HTERT RPE-1 (cell line): ENCODE measurements around the gene ZBTB33.

Source experiments
- in situ Hi-C: fragments of 300-500 bp; cut with MboI; formaldehyde crosslinking; loops from 4 replicates; pipeline ENCODE4 v1.14.3; 2020; ENCODE audit warnings: low sequenced_read_pairs

ZBTB33 gene

GRCh38 chrX:120304256-120304655 is 53.6 kb downstream of the ZBTB33 start:
- in situ Hi-C loops = no loop called here

GRCh38 chrX:120305531-120306141 is 55.0 kb downstream of the ZBTB33 start:
- in situ Hi-C loops = no loop called here

- in situ Hi-C loops = no loop called here
These were observed 56.0 kb downstream of the ZBTB33 start for GRCh38 chrX:120306630-120307029.
